Transverse colon (tissue), 4 donors: ENCODE data around the gene EPS8. TPM values are rescaled to one million over a fixed set of nuclear protein-coding genes. Genes with fewer than 3 reads are reported as not detected.

Experiments used
- DNase-seq: peaks from one replicate; pipeline ENCODE4 v3.0.0-alpha.2; 2019
- H3K27ac ChIP-seq, 4 donors: fragments of 200-600 bp; sonication (generic); 2 replicates each; pipeline ENCODE4 v1.5.1; 2016 to 2018; ENCODE audit warnings: inconsistent platforms in 4 of 4
- H3K27me3 ChIP-seq: fragments of 200-600 bp; sonication (generic); 2 replicates; pipeline ENCODE4 v1.5.1; 2017; ENCODE audit warnings: inconsistent platforms
- H3K36me3 ChIP-seq, 4 donors: fragments of 200-600 bp; sonication (generic); 2 replicates each; pipeline ENCODE4 v1.5.1; 2017 to 2019; ENCODE audit warnings: inconsistent platforms in 4 of 4
- H3K4me1 ChIP-seq, 4 donors: fragments of 200-600 bp; sonication (generic); 2 replicates each; pipeline ENCODE4 v1.5.1; 2017 to 2020; ENCODE audit warnings: inconsistent platforms in 4 of 4
- H3K4me3 ChIP-seq, 4 donors: fragments of 200-600 bp; sonication (generic); 1 replicate in 1 of 4; 2 replicates in 3 of 4; pipeline versions ENCODE4 v1.5.1 to v1.6.1; 2017 to 2019; ENCODE audit warnings: inconsistent platforms in 4 of 4
- H3K9me3 ChIP-seq, 2 donors: fragments of 200-600 bp; sonication (generic); 2 replicates each; pipeline ENCODE4 v1.5.1; 2017 to 2019; ENCODE audit warnings: inconsistent platforms in 2 of 2
- CTCF ChIP-seq, 5 experiments: fragments of 200-600 bp in 3 of 5; fragments of 450-650 bp in 2 of 5; sonication (generic) in 3 of 5; IDR thresholded peaks; 1 replicate in 2 of 5; 2 replicates in 3 of 5; pipeline ENCODE4 v1.5.1; 2016 to 2017; ENCODE audit warnings: antibody characterized with exemption in 5 of 5, inconsistent platforms in 3 of 5, mild to moderate bottlenecking in 2 of 5, moderate library complexity in 1 of 5
- EP300 ChIP-seq: sonication (generic); formaldehyde crosslinking; IDR thresholded peaks from one replicate; pipeline ENCODE4 v1.6.1; 2017; ENCODE audit warnings: antibody characterized with exemption, low read depth
- POLR2A ChIP-seq: fragments of 450-650 bp; IDR thresholded peaks from one replicate; pipeline ENCODE4 v1.6.1; 2016; ENCODE audit warnings: antibody characterized with exemption, mild to moderate bottlenecking, moderate library complexity
- POLR2AphosphoS5 ChIP-seq, 3 donors: sonication (generic); formaldehyde crosslinking; IDR thresholded peaks; one replicate each; pipeline ENCODE4 v1.6.1; 2016; ENCODE audit warnings: antibody characterized with exemption in 3 of 3
- WGBS, 2 donors: methylation state at CpG; one replicate each; pipeline ENCODE4 v1.1.5; 2018; ENCODE audit warnings: low coverage in 1 of 2; 5-methylcytosine and 5-hydroxymethylcytosine counted together
- in situ Hi-C, 4 donors: fragments of 200-750 bp; cut with MboI; loops; one replicate each; pipeline versions ENCODE4 v1.15.0 to v1.15.1; 2017; ENCODE audit warnings: low sequenced_read_pairs in 3 of 4, low pct_ligation_motif_present in 1 of 4, low pct_unique_long_range_greater_than_20kb in 1 of 4
- intact Hi-C: fragments of 100-400 bp; cut with DNase I; formaldehyde crosslinking; loops from one replicate; pipeline ENCODE4 v1.15.1; 2023; ENCODE audit warnings: low total_unique reads
- total RNA-seq, 4 donors: library from RNA; depleted of rRNA; stranded (reverse); fragments of >200 nt; gene quantifications; one replicate each; pipeline ENCODE4 v1.1.0, GENCODE V29; 2016

Gene EPS8
- total RNA-seq, 4 donors from 2014 or later = 55.1 to 180 (median 140) TPM

DNA sequence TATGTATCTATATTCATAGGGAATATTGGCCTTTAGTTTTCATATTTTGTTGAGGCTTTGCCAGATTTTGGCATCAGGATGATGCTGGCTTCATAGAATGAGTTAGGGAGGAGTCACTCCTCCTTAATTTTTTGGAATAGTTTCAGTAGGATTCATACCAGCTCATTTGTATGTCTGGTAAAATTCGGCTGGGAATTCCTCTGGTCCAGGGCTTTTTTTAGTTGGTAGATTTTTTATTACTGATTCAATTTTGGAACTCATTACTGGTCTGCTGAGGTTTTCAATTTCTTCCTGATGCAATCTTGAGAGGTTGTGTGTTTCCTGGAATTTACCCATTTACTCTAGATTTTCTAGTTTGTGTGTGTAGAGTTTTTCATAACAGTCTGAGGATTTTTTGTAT is 175.2 kb downstream of the EPS8 start:
- Histone ChIP-seq H3K4me1 (no peaks in the 10 kb centered on the region), H3K36me3 (peaks cover 0 to 7% (median under 1%) of the 10 kb centered on the region in 4 donors), H3K27ac (no peak overlapping the region), H3K27me3 (no peaks in the 10 kb centered on the region), H3K9me3 (peaks cover 3 to 6% of the 10 kb centered on the region in 2 donors), H3K4me3 (no peak overlapping the region)
- WGBS, 2 donors = 71 to 73% methylated on average over 1 of the region's 1 CpG
- TF ChIP-seq POLR2A (no peak), CTCF (IDR thresholded peaks at IDR 0.05) (no peak), EP300 (no peak), POLR2AphosphoS5 (IDR thresholded peaks at IDR 0.05) (no peak)
- intact Hi-C loops = no loop called here
- DNase-seq = no peak
- in situ Hi-C loops = no loop called here

DNA sequence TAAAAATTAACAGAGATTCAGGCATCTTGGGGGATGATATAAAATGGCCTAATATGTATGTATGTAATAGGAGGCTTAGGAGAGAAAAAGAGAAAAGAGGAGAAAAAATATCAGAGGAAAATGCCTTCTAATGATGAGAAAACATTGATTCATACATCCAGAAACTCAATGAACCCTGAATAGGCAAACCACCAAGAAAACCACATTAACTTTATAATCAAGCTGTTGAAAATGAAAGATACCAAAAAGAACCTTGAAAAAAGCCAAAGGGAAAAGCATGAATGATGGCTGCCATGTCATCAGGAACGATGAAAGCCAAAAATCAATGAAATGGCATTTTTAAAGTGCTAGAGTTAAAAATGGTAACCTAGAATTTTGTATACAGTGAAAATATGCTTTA is 180.2 kb downstream of the EPS8 start:
- H3K36me3 ChIP-seq = no peaks in the 10 kb centered on the region
- no peak overlapping the region for H3K4me3 ChIP-seq
- intact Hi-C loops (no loop called here), in situ Hi-C loops (no loop called here)
- no peaks in the 10 kb centered on the region for H3K4me1 ChIP-seq
- WGBS, 2 donors = 64 to 95% methylated on average over 1 of the region's 1 CpG
- no peak overlapping the region for H3K27ac ChIP-seq
- no peaks in the 10 kb centered on the region for H3K27me3 ChIP-seq
- DNase-seq = no peak
- TF ChIP-seq POLR2A = no peak
- no peak for TF ChIP-seq CTCF (IDR thresholded peaks at IDR 0.05)
- no peak for TF ChIP-seq EP300
- TF ChIP-seq POLR2AphosphoS5 (IDR thresholded peaks at IDR 0.05) = no peak
- H3K9me3 ChIP-seq = peaks cover 3 to 6% of the 10 kb centered on the region in 2 donors

- Histone ChIP-seq H3K36me3 (no peaks in the 10 kb centered on the region), H3K4me3 (no peak overlapping the region), H3K27me3 (no peaks in the 10 kb centered on the region), H3K4me1 (no peaks in the 10 kb centered on the region), H3K27ac (no peak overlapping the region), H3K9me3 (peaks cover 2 to 4% of the 10 kb centered on the region in 2 donors)
- DNase-seq = no peak
- WGBS, 2 donors = 52% methylated on average over 1 of the region's 1 CpG; no CpG with 5 or more reads in 1 of the 2 donors
- in situ Hi-C loops (no loop called here), intact Hi-C loops (no loop called here)
- TF ChIP-seq CTCF (IDR thresholded peaks at IDR 0.05) = no peak
- TF ChIP-seq POLR2A = no peak
- TF ChIP-seq POLR2AphosphoS5 (IDR thresholded peaks at IDR 0.05) = no peak
- TF ChIP-seq EP300 = no peak
Measured at GRCh38 chr12:15608406-15608805, 180.8 kb downstream of the EPS8 start.

GRCh38 chr12:15605881-15606590 is 183.2 kb downstream of the EPS8 start:
- 85 to 100% methylated on average over 6 to 10 of the region's 10 CpGs for WGBS, 2 donors
- Histone ChIP-seq H3K27ac (no peak overlapping the region), H3K4me1 (no peaks in the 10 kb centered on the region), H3K27me3 (no peaks in the 10 kb centered on the region), H3K36me3 (no peaks in the 10 kb centered on the region), H3K9me3 (no peaks in the 10 kb centered on the region), H3K4me3 (no peak overlapping the region)
- no peak for DNase-seq
- in situ Hi-C loops (no loop called here), intact Hi-C loops (no loop called here)
- TF ChIP-seq POLR2A = no peak
- no peak for TF ChIP-seq CTCF (IDR thresholded peaks at IDR 0.05)
